Islet of Langerhans (tissue), 1 donor: Measurements from ENCODE around the gene IFT122.
"Not testable (repeated sequence)": the region's sequence is repeated elsewhere in the genome, so short reads cannot be mapped to it uniquely, and the experiment has no call there.

Source experiments
- FAIRE-seq: peaks from one replicate; lab custom pipeline; 2011; peaks lifted over from hg19 to GRCh38; lab: Jason Lieb, UNC

The IFT122 gene, protein sequence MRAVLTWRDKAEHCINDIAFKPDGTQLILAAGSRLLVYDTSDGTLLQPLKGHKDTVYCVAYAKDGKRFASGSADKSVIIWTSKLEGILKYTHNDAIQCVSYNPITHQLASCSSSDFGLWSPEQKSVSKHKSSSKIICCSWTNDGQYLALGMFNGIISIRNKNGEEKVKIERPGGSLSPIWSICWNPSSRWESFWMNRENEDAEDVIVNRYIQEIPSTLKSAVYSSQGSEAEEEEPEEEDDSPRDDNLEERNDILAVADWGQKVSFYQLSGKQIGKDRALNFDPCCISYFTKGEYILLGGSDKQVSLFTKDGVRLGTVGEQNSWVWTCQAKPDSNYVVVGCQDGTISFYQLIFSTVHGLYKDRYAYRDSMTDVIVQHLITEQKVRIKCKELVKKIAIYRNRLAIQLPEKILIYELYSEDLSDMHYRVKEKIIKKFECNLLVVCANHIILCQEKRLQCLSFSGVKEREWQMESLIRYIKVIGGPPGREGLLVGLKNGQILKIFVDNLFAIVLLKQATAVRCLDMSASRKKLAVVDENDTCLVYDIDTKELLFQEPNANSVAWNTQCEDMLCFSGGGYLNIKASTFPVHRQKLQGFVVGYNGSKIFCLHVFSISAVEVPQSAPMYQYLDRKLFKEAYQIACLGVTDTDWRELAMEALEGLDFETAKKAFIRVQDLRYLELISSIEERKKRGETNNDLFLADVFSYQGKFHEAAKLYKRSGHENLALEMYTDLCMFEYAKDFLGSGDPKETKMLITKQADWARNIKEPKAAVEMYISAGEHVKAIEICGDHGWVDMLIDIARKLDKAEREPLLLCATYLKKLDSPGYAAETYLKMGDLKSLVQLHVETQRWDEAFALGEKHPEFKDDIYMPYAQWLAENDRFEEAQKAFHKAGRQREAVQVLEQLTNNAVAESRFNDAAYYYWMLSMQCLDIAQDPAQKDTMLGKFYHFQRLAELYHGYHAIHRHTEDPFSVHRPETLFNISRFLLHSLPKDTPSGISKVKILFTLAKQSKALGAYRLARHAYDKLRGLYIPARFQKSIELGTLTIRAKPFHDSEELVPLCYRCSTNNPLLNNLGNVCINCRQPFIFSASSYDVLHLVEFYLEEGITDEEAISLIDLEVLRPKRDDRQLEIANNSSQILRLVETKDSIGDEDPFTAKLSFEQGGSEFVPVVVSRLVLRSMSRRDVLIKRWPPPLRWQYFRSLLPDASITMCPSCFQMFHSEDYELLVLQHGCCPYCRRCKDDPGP

DNA sequence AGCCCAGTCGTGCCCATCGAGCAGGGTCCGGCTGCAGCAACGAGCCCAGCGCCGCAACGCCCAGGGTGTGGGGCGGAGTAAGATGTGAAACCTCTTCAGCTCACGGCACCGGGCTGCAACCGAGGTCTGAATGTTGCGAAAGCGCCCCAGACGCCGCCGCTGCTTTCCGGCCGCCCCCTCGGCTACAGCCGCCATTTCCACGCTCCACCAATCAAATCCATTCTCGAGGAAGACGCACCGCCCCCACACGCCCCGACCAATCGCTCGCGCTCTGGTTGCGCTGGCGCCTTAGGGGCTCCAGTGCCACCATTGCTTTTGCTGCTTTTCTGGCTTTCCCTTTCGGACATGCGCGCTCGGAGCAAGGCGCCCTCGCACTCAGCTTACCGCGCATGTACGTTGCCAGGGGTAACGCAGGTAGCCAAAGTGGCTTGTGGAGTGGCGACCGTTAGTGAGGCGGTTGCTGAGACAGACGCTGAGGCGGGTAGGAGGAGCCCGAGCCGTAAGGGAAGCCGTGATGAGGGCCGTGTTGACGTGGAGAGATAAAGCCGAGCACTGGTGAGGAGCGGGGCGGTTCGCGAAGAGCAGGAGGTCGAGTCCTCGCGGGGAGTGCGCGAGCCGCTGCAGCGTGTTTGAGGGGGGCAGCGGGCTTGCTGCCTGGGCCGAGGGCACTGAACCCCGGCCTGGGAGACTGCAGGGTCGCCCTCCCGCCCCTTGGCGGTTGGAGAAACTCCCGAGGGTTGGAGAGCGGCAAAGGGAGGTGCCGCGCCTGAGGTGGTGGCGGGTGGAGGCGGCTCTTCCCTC lies at the start of gene IFT122, which contains the start of gene MBD4:
IFT122 (plus strand) TSS at position 408 of the 801 bp plus-strand sequence; CDS start at position 515, 107 bp downstream.
MBD4 (minus strand) TSS at position 132 of the 801 bp plus-strand sequence; CDS start at position 17, 115 bp downstream.
- peak; percentile 61 for FAIRE-seq

DNA sequence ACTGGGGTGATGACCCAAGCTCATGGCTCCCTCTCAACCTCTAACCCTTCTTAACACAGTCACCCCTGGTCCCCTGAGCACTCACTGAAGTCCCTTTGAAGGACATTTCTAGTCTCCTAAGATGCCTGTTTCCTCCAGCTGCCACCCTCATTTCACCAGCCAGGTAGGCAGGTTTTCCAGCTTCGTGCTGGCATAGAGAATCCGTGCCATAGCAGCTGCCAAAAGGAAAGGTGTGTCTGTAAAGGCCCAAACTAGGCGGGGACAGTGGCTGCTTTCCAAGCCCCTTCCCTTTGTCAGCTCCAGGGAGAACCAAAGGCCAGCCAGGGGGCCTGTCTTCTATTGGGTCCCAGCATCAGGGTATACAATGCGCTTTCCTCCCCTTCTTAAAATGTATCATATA lies 48.4 kb upstream of the IFT122 start:
- not testable (repeated sequence) for FAIRE-seq

DNA sequence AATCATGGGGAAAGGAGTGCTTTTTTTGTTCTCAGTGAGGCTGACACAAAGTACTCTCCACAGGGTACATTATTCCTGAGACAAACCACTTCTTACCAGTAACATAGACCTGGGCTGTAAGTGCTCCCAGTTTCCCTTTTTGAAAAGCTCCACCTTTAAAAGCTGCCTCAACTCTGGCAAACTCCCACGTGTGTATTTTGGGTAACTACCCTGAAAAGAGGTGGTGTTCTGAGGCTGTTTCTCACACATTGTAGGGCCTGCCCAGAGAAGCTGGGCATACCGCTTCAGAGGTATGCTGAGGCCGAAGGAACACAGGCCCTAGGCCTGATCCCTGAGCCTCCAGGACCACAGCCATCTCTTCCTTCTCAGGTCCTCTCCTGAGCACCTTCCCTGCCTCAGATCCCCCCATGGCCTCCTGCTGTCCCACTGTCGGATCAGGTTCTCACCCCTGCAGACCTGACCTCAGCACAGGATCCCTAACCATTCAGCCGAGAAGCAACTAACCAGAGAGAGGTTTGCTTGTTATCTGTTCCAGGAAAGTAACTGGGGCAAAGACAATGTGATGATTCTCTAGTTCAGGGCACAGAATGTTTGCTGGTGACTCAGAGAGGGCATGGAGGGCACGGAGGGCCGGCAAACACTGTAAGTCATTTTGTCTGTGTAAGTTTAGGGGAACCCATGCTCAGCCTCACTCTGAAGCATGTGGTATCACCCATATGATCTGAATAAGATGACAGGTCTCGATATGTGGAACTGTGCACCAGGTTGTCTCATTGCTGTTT lies 47.7 kb upstream of the IFT122 start:
- not testable (repeated sequence) for FAIRE-seq

DNA sequence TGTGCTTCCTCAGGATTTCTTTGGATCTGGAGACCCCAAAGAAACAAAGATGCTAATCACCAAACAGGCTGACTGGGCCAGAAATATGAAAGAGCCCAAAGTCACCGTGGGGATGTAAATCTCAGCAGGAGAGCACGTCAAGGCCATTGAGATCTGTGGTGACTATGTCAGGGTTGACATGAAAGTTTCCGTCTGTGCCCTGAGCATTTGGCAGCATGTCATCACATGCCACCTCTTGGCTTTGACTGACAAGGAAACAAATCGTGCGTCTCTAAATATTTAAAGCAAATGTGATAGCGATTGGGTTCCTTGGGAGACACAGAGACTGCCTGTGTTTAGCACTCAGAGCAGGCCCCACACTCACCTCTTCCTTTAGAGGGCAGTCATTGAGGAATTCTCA lies 46.8 kb upstream of the IFT122 start:
- FAIRE-seq: no peak

DNA sequence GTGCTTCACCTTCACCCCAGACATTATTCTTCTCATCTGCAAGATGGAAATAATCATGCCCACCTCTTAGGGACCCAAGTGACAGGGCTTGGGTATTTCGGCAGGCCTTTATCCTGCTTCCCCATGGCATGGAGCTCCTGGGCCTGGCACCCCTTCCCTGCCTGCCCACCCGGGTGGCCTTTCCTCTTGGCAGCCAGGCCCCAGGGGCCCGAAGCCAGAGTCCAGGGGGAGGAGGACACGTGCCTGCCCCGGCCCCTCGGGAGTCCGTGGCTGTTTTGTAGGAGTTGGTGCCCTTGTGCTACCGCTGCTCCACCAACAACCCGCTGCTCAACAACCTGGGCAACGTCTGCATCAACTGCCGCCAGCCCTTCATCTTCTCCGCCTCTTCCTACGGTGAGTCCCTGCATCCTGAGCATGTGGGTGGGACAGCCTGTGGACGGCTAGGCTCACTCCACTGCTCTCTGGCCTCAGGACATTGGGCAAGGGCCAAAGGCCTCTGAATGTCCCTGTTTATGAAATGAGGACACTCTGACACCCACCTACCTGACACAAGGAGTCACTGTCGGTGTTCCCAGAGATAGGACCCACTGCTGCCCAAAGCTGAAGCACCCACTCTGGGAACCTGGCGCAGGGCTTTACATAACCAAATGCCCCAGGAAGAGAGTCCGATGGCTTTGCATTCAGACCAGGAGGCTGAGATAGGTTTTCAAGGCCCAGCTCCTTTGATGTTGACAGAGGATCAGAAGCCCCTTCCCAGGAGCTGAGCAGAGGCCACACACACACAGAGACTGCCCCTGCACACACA lies 46.1 kb upstream of the IFT122 start:
- FAIRE-seq: not testable (repeated sequence)

DNA sequence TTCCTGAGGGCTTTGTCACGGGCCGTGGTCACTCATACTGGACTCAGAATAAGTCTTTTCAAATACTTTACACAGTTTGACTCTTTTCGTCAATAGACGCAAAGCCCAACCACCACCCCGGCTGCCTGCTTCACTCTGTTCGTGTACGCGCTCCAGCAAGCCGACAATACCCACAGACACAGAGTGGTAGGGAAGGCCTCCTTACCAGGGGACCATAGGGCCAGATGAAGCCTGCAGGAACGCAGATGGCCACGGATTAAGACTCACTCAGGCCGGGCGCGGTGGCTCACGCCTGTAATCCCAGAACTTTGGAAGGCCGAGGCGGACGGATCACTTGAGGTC lies 41.2 kb upstream of the IFT122 start:
- no peak for FAIRE-seq

DNA sequence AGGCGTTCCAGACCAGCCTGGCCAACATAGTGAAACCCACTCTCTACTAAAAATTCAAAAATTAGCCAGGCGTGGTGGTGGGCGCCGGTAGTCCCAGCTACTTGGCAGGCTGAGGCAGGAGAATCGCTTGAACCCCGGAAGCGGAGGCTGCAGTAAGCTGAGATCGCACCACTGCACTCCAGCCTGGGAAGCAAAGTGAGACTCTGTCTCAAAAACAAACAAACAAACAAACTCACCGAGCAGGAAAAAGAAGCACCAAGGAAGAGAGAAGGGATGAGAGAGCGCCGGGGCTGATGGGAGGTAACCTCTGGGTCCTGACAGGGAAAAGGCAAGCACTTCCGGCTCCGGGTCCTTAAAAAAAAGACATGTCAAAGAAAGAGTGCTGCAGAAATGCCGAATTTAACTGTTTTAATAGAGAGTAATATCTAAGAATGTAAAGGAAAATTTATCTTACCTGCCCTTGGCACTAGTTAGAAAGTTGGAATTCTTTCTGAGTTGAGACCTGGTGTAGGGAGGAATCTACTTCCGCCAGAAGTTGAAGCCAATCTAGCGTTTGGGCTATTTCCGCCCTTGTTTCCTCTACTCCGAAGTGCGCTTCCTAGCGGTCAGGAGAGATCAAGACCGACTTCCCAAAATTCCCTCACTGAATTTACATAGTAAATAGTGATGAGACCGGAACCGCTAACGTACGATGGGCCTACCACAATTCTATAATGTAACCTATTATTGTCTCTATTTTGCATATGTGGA lies 40.7 kb upstream of the IFT122 start:
- peak; percentile 98 for FAIRE-seq

DNA sequence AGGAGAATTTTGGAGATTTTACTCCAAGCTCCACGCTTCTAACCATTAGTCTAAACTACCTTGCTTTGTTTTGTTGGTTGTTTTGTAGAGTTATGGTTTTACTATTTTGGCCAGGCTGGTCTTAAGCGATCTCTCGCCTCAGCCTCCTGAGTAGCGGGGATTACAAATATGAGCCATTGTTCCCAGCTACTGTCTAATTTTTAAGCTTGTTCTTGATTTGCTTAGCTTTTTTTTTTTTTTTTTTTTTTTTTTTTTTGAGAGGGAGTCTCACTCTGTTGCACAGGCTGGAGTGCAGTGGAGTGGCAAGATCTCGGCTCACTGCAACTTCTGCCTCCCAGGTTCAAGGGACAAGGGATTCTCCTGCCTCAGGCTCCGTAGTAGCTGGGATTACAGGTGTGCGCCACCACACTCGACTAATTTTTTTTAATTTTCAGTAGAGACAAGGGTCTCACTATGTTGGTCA lies 40.1 kb upstream of the IFT122 start:
- no peak for FAIRE-seq

DNA sequence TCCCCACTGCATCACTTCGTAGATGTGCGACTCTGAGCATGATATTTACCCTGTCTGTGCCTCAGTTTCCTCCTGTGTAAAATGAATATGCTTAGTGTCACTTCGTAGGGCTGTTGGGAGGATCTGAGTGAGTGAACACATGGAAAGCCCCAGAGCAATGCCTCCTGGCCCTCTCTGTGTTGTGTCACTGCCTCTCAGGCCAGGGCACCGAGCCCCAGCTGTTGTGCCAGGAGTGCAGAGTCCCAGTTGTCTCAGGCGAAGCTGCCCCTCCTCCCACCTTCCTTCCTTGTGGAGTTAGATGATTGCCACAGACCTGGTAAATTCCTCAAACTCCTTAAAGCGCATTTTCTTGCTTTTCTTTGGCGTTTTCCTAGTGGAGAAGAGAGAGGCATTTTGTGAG lies 37.8 kb upstream of the IFT122 start:
- FAIRE-seq: no peak

DNA sequence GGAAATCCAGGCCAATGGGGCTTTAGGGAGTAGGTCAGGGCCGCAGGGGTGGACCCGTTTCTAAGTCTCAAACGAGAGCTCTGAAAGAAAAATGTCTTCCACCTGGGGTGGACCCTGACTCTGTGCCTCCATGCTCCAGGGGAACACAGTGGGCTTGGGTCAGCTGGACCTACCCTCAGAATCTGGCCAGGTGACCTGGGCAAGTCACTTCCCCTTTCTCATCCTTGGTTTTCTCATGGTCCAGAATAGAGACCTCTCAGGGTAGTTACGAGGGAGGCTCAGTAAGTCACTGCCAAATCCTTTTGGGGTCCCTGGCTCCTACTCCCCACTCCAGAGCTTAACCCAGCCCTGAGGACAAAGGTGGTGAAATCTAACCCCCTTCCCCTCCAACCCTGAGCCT lies 37.4 kb upstream of the IFT122 start:
- FAIRE-seq: no peak

DNA sequence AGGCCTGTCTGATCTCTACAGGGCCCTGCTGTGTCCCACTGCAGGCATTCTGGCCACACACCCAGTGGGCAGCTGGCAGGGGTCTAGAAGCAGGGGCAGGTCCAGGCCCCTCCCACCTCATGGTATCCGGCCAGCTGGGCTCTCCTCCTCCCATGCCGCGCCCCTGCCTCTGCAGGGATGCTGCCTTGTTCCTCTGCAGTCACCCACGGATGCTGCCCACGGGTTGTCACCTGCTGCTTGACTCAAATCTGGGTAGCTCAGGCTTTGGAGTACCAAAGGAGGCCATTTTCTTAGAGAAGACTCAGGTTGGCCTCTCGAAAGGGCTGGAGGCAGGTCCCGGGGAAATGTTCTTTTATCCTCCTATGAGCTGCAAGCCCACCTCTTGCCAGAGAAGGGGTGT lies 36.6 kb upstream of the IFT122 start:
- FAIRE-seq: no peak

DNA sequence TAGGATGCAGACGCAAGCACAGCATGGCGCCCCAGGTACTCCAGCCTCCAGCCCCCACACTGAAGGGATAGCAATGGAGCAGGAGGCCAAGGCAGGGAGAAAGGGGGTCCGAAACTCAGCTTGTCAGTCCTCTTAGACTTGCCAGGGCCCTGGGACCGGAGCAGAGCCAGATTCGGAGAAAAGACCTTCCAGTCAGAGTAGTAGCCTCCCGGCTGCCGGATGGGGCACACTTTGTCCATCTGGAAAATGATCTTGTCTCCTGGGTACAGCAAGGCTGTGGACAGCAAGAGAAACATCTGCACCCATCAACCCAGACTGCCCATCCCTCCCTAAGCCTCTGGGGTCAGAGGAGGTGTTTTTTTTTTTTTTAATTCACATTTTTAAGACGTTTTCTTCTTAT lies 35.9 kb upstream of the IFT122 start:
- no peak for FAIRE-seq

DNA sequence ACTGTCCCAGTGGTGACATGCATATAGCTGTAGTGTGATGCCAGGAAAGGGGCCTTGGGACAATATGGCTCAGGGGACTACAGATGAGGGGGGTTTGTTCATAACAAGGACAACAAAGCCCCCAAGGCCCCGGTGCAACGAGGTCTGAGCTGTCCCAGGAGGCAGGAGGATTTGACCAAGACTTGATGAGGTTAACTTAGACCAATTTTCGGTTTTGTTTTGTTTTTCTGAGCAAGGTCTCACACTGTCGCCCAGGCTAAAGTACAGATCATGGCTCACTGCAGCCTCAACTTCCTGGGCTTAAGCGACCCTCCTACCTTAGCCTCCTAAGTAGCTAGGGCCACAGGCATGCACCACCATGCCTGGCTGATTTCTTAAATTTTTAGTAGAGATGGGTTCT lies 35.4 kb upstream of the IFT122 start:
- FAIRE-seq: no peak

DNA sequence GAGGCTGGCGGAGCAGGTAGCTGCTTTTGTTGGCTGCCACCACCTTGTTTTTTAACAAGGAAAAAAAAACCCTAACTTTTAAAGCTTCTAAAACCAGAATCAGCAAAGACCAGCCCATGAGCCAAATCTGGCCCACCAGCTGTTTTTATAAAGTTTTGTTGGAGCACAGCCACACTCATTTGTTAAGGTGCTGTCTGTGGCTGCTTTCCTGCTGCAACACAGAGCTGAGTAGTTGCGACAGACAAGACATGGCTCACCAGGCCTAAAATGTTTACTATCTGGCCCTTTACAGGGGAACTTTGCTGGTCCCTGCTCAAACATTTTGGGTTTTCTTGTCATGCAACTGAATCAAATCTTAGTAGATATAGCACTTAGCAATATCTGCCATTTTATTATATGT lies 30.5 kb upstream of the IFT122 start:
- no peak for FAIRE-seq

DNA sequence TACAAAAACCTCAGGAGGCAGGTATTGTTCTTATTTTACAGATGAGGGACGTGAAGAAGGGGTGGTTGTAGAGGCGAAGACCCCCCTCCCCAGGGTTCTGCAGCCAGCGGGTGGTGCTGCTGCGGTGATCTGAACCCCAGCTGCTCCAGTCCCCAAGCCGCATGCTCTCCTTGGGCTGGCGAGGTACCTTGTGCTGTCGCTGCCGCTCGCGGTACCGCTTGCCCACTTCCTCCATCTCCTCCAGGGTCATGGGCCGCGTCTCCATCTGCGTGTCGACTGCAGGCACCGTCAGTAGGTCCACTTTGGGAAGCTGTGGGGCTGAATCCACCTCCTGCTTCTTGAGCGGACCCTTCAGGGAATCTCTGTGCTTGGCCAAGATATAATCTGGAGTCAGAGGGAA lies 29.1 kb upstream of the IFT122 start:
- no peak for FAIRE-seq

DNA sequence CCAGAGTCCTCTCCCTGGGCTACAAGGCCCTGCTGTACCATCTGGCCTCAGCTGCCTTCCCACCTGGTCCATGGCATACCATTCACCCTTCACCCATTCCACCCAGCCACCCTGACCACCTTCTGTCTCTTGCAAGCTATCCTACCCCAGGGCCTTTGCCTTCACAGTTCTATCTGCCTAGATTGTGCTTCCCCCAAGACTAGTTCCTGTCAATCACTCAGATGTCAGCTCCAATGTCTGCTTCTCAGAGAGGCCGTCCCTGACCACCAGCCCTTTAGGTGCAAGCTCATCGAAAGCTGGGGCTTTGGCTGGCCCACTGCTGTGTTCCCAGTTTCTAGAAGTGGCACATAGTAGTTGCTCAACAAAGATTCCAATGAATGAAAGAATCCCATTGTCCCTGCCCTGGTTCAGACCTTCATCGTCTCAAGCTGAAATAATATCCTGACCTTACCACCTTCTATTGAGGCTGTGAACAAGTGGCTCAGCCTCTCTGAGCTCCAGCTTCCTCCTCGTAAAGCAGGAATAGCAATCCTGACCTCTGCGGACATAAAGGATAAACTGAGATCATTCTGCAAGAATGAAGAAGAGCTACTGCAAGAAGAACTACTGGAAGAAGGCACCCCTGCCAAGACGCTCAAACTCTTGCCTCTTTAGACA lies 27.4 kb upstream of the IFT122 start:
- FAIRE-seq: no peak

DNA sequence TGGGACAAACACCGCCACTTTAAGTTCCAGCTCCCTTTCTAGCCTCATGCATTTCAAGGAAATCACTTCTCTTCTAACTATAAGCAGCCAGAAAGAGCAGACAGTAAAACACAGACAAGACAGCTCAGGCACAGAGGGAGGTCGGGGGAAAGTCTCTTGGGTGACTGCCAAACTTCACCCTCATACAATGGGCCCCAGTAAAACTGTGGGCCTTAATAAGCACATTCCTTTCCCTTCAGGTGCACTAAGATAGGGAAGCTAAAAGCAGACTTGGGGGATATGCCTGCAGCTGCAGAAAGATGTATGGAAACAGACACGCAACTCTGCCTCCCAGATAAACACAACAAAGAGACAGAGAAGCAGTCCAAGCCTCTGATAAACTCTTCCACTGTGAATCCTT lies 26.8 kb upstream of the IFT122 start:
- FAIRE-seq: not testable (repeated sequence)

DNA sequence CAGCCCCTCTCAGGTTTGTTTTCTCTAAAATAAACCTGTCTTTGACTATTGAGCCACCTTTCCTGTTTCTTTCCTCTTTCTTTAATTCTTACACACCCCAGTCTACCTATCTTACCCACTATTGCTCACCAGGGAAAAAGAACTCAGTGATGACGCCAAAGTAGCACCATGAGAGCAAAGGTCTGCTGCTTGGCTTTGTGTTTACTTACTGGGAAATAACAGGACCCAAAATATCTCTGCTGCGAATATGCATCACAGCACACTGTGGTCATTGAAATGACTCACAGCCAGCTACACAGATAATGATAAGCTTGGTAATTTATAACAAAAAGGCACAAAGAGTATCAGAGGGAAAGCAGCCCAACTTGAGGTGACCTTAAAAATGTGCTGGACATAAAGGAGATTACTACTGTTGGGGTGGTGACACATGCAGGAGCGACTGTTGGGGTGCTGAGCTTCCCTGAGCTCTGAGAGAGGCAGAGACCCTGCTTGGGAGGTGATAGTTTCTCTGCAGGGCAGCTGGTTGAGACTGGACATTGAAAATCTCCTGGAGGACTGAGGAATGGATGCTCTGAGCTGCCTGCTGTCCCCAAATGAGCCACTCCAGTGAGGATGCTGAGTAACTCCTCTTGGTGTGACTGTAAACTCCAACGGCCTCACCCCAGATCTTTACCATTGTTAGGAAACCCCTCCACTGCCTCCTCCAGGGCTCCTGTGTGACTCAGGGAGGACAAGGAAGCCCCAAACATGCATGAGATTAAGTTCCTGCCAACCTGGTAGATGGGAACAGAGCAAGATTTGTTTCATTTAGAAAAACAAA lies 26.1 kb upstream of the IFT122 start:
- FAIRE-seq: no peak
